CD8-positive, alpha-beta memory T cell (primary cell): ENCODE data around the gene STH. TPM values are rescaled to one million over a fixed set of nuclear protein-coding genes. Genes with fewer than 3 reads are reported as not detected.

ENCODE experiments used
- CTCF ChIA-PET: fragments of 350-600 bp; sonication (Branson Sonifier 250); formaldehyde crosslinking; loops from one replicate; lab custom pipeline; 2021; ENCODE audit warnings: antibody characterized with exemption; lab: Charles Lee
- POLR2A ChIA-PET: fragments of 350-600 bp; sonication (Branson Sonifier 250); formaldehyde crosslinking; loops from one replicate; lab custom pipeline; 2021; ENCODE audit warnings: antibody characterized with exemption; lab: Charles Lee
- DNase-seq, 5 donors: peaks; one replicate each; pipeline versions ENCODE4 v3.0.0 to v3.0.0-alpha.2; 2020 to 2022; ENCODE audit warnings: mixed read lengths in 1 of 5
- H3K27ac ChIP-seq: one replicate; pipeline ENCODE4 v1.7.0; 2013; ENCODE audit warnings: low read depth, mild to moderate bottlenecking, low read length, moderate library complexity
- H3K27me3 ChIP-seq: 2 replicates; pipeline ENCODE4 v1.7.0; 2013; ENCODE audit warnings: low read length, mild to moderate bottlenecking; ENCODE audit not compliant: insufficient read depth, poor library complexity, severe bottlenecking
- H3K36me3 ChIP-seq: 2 replicates; pipeline ENCODE4 v1.7.0; 2013; ENCODE audit warnings: mild to moderate bottlenecking, low read length, moderate library complexity; ENCODE audit not compliant: insufficient read depth
- H3K4me1 ChIP-seq: 2 replicates; pipeline ENCODE4 v1.7.0; 2013; ENCODE audit warnings: mild to moderate bottlenecking, low read length, moderate library complexity; ENCODE audit not compliant: insufficient read depth
- H3K4me3 ChIP-seq: 2 replicates; pipeline ENCODE4 v1.7.0; 2013; ENCODE audit warnings: mild to moderate bottlenecking, low read length
- H3K9me3 ChIP-seq: 2 replicates; pipeline ENCODE4 v1.7.0; 2013; ENCODE audit warnings: mild to moderate bottlenecking, low read length
- H3K27ac Mint-ChIP-seq, 8 donors: one replicate each; pipeline ENCODE4 v1.8.0; 2020 to 2021; ENCODE audit warnings: mixed read lengths in 8 of 8, mild to moderate bottlenecking in 6 of 8, inconsistent platforms in 3 of 8, moderate library complexity in 3 of 8
- H3K27me3 Mint-ChIP-seq, 2 donors: one replicate each; pipeline ENCODE4 v1.8.0; 2020 to 2021; ENCODE audit warnings: mixed read lengths in 2 of 2, mild to moderate bottlenecking in 1 of 2, moderate library complexity in 1 of 2
- H3K36me3 Mint-ChIP-seq, 3 donors: one replicate each; pipeline ENCODE4 v1.8.0; 2020 to 2021; ENCODE audit warnings: mixed read lengths in 3 of 3, inconsistent platforms in 1 of 3, mild to moderate bottlenecking in 1 of 3
- H3K4me1 Mint-ChIP-seq, 3 donors: one replicate each; pipeline ENCODE4 v1.8.0; 2020 to 2021; ENCODE audit warnings: mixed read lengths in 3 of 3, inconsistent platforms in 1 of 3, mild to moderate bottlenecking in 1 of 3
- H3K4me3 Mint-ChIP-seq, 7 donors: one replicate each; pipeline ENCODE4 v1.8.0; 2020 to 2021; ENCODE audit warnings: mixed read lengths in 7 of 7, mild to moderate bottlenecking in 6 of 7, moderate library complexity in 4 of 7, inconsistent platforms in 2 of 7
- H3K9me3 Mint-ChIP-seq, 5 donors: one replicate each; pipeline ENCODE4 v1.8.0; 2020 to 2022; ENCODE audit warnings: mixed read lengths in 5 of 5, mild to moderate bottlenecking in 3 of 5, moderate library complexity in 2 of 5, inconsistent platforms in 1 of 5
- polyA plus RNA-seq: library from polyadenylated mRNA; unstranded; fragments of 300-500 nt; fragmentation: Illumina TruSeq; gene quantifications from one replicate; pipeline ENCODE4 v1.2.3, GENCODE V29; 2021
- total RNA-seq, 2 experiments: library from RNA; stranded (reverse); gene quantifications; one replicate each; pipeline ENCODE4 v1.2.3, GENCODE V29; 2021

Gene STH
- total and polyA plus RNA-seq, 3 experiments from 2014 or later: not detected

- no peak overlapping the region for H3K27ac Mint-ChIP-seq
- H3K27me3 Mint-ChIP-seq: peaks cover 0 to 1% of the 10 kb centered on the region in 2 donors
- ChIA-PET POLR2A (no interaction called here), CTCF (interaction anchor here (2.2 kb wide), 1 partner anchor 215 kb away, joined by 6 read pairs; no protein-coding TSS in a partner anchor)
- H3K36me3 ChIP-seq: no peaks in the 10 kb centered on the region
- no peaks in the 10 kb centered on the region for H3K36me3 Mint-ChIP-seq
- H3K27ac ChIP-seq: no peak overlapping the region
- H3K4me3 ChIP-seq: no peak overlapping the region
- H3K9me3 Mint-ChIP-seq: no peaks in the 10 kb centered on the region
- H3K27me3 ChIP-seq: no peaks in the 10 kb centered on the region
- H3K4me3 Mint-ChIP-seq: no peak overlapping the region
- no peaks in the 10 kb centered on the region for H3K9me3 ChIP-seq
- DNase-seq: no peak
- peaks cover under 1% of the 10 kb centered on the region for H3K4me1 ChIP-seq
- H3K4me1 Mint-ChIP-seq: peaks cover 0 to 2% (median 0%) of the 10 kb centered on the region in 3 donors
These were observed 1.4 kb upstream of the STH start for GRCh38 chr17:45997624-45998023.

- Histone ChIP-seq H3K27me3 (no peaks in the 10 kb centered on the region), H3K36me3 (no peaks in the 10 kb centered on the region), H3K4me3 (no peak overlapping the region), H3K9me3 (no peaks in the 10 kb centered on the region), H3K4me1 (peaks cover 4% of the 10 kb centered on the region), H3K27ac (no peak overlapping the region)
- Mint-ChIP-seq H3K4me1 (peaks cover 0 to 3% (median 2%) of the 10 kb centered on the region in 3 donors), H3K27me3 (peaks cover 0 to 1% of the 10 kb centered on the region in 2 donors), H3K36me3 (no peaks in the 10 kb centered on the region), H3K27ac (peak overlapping the region in 1 of 8 donors; percentile 42), H3K4me3 (no peak overlapping the region), H3K9me3 (no peaks in the 10 kb centered on the region)
- ChIA-PET POLR2A (no interaction called here), CTCF (interaction anchor here (5.1 to 5.6 kb wide), 2 partner anchors 45 to 213 kb away, joined by 37 to 54 read pairs; no protein-coding TSS in a partner anchor)
- no peak for DNase-seq
These were observed 845 bp downstream of the STH start for GRCh38 chr17:45999900-46000290.

GRCh38 chr17:46000292-46000691 lies 1.2 kb downstream of the STH start:
- no peak overlapping the region for H3K27ac Mint-ChIP-seq
- no peak overlapping the region for H3K27ac ChIP-seq
- peaks cover 0 to 3% (median 2%) of the 10 kb centered on the region in 3 donors for H3K4me1 Mint-ChIP-seq
- H3K9me3 ChIP-seq: no peaks in the 10 kb centered on the region
- no peaks in the 10 kb centered on the region for H3K36me3 ChIP-seq
- peaks cover 0 to 1% of the 10 kb centered on the region in 2 donors for H3K27me3 Mint-ChIP-seq
- DNase-seq: no peak
- no peak overlapping the region for H3K4me3 ChIP-seq
- H3K27me3 ChIP-seq: no peaks in the 10 kb centered on the region
- no peaks in the 10 kb centered on the region for H3K36me3 Mint-ChIP-seq
- ChIA-PET POLR2A (no interaction called here), CTCF (interaction anchor here (0.8 to 5.6 kb wide), 5 partner anchors 20 to 286 kb away, joined by 3 to 54 read pairs (median 27); no protein-coding TSS in a partner anchor)
- H3K4me1 ChIP-seq: peaks cover 4% of the 10 kb centered on the region
- no peaks in the 10 kb centered on the region for H3K9me3 Mint-ChIP-seq
- no peak overlapping the region for H3K4me3 Mint-ChIP-seq

- no peaks in the 10 kb centered on the region for H3K36me3 ChIP-seq
- Mint-ChIP-seq H3K4me1 (peaks cover 0 to 3% (median 2%) of the 10 kb centered on the region in 3 donors), H3K4me3 (no peak overlapping the region), H3K27me3 (peaks cover 0 to 1% of the 10 kb centered on the region in 2 donors), H3K36me3 (no peaks in the 10 kb centered on the region), H3K9me3 (no peaks in the 10 kb centered on the region), H3K27ac (peak overlapping the region in 1 of 8 donors; percentile 66)
- H3K27me3 ChIP-seq: no peaks in the 10 kb centered on the region
- peaks cover 4% of the 10 kb centered on the region for H3K4me1 ChIP-seq
- ChIA-PET CTCF (interaction anchor here (0.8 to 5.6 kb wide), 6 partner anchors 20 to 286 kb away, joined by 3 to 54 read pairs (median 19); no protein-coding TSS in a partner anchor), POLR2A (no interaction called here)
- H3K9me3 ChIP-seq: no peaks in the 10 kb centered on the region
- DNase-seq: no peak
- no peak overlapping the region for H3K4me3 ChIP-seq
- H3K27ac ChIP-seq: no peak overlapping the region
These were observed 1.7 kb downstream of the STH start for GRCh38 chr17:46000757-46001156.

- DNase-seq: no peak
- Histone ChIP-seq H3K4me3 (no peak overlapping the region), H3K9me3 (no peaks in the 10 kb centered on the region), H3K27me3 (no peaks in the 10 kb centered on the region), H3K4me1 (peaks cover 4% of the 10 kb centered on the region), H3K36me3 (no peaks in the 10 kb centered on the region), H3K27ac (no peak overlapping the region)
- POLR2A ChIA-PET: no interaction called here
- CTCF ChIA-PET: interaction anchor here (0.6 to 5.6 kb wide), 19 partner anchors 9 to 285 kb away, joined by 3 to 54 read pairs (median 3); no protein-coding TSS in a partner anchor
- Mint-ChIP-seq H3K36me3 (no peaks in the 10 kb centered on the region), H3K27ac (peak overlapping the region in 3 of 8 donors; percentile 24 to 72 (median 28)), H3K9me3 (no peaks in the 10 kb centered on the region), H3K4me3 (no peak overlapping the region), H3K4me1 (peaks cover 0 to 3% (median 2%) of the 10 kb centered on the region in 3 donors), H3K27me3 (peaks cover 0 to 1% of the 10 kb centered on the region in 2 donors)
These were observed 2.6 kb downstream of the STH start for GRCh38 chr17:46001390-46002310.

- H3K9me3 ChIP-seq: no peaks in the 10 kb centered on the region
- Mint-ChIP-seq H3K4me3 (no peak overlapping the region), H3K36me3 (no peaks in the 10 kb centered on the region), H3K27me3 (peaks cover 0 to 1% of the 10 kb centered on the region in 2 donors), H3K27ac (peak overlapping the region in 3 of 8 donors; percentile 72 to 86 (median 85)), H3K4me1 (peaks cover 0 to 3% (median 2%) of the 10 kb centered on the region in 3 donors), H3K9me3 (no peaks in the 10 kb centered on the region)
- H3K4me3 ChIP-seq: no peak overlapping the region
- H3K27ac ChIP-seq: no peak overlapping the region
- peak; percentile 60 to 77 (median 62) for DNase-seq
- ChIA-PET POLR2A (interaction anchor here (0.6 kb wide), 1 partner anchor 209 kb away, joined by 9 read pairs; no protein-coding TSS in a partner anchor), CTCF (interaction anchor here (0.6 to 5.6 kb wide), 23 partner anchors 10 to 284 kb away, joined by 3 to 54 read pairs (median 3); partner anchors contain the start of gene KANSL1)
- peaks cover 4% of the 10 kb centered on the region for H3K4me1 ChIP-seq
- H3K36me3 ChIP-seq: no peaks in the 10 kb centered on the region
- no peaks in the 10 kb centered on the region for H3K27me3 ChIP-seq
These were observed 3.4 kb downstream of the STH start for GRCh38 chr17:46002311-46002972.

GRCh38 chr17:46002973-46003316 lies 3.9 kb downstream of the STH start:
- POLR2A ChIA-PET: interaction anchor here (0.6 kb wide), 1 partner anchor 208 kb away, joined by 9 read pairs; no protein-coding TSS in a partner anchor
- no peak overlapping the region for H3K4me3 ChIP-seq
- no peak overlapping the region for H3K27ac ChIP-seq
- no peaks in the 10 kb centered on the region for H3K36me3 Mint-ChIP-seq
- CTCF ChIA-PET: interaction anchor here (1.2 to 5.6 kb wide), 14 partner anchors 12 to 260 kb away, joined by 3 to 54 read pairs (median 5); partner anchors contain the start of gene KANSL1
- peak overlapping the region in 2 of 8 donors; percentile 11 to 85 for H3K27ac Mint-ChIP-seq
- H3K36me3 ChIP-seq: no peaks in the 10 kb centered on the region
- H3K4me1 ChIP-seq: peaks cover 4% of the 10 kb centered on the region
- no peaks in the 10 kb centered on the region for H3K9me3 ChIP-seq
- H3K4me1 Mint-ChIP-seq: peaks cover 0 to 3% (median 2%) of the 10 kb centered on the region in 3 donors
- no peak for DNase-seq
- H3K27me3 ChIP-seq: no peaks in the 10 kb centered on the region
- H3K27me3 Mint-ChIP-seq: peaks cover 0 to 1% of the 10 kb centered on the region in 2 donors
- no peak overlapping the region for H3K4me3 Mint-ChIP-seq
- H3K9me3 Mint-ChIP-seq: no peaks in the 10 kb centered on the region
